ELF-1 (cell line): ENCODE measurements around the gene ONECUT1.

Experiments used
- DNase-seq: peaks from one replicate; pipeline ENCODE4 v3.0.0-alpha.2; 2016; ENCODE audit warnings: low read depth, low spot score

The ONECUT1 gene

GRCh38 chr15:52733696-52734255 is 56.4 kb downstream of the ONECUT1 start:
- no peak for DNase-seq

- no peak for DNase-seq
These were observed 57.0 kb downstream of the ONECUT1 start for GRCh38 chr15:52733088-52733487.

- DNase-seq, result no peak
These were observed 57.6 kb downstream of the ONECUT1 start for GRCh38 chr15:52732551-52732950.

GRCh38 chr15:52731732-52732470 is 58.2 kb downstream of the ONECUT1 start:
- DNase-seq, result no peak

GRCh38 chr15:52731004-52731403 is 59.1 kb downstream of the ONECUT1 start:
- no peak for DNase-seq

- no peak for DNase-seq
These were observed 59.5 kb downstream of the ONECUT1 start for GRCh38 chr15:52730594-52730993.

- no peak for DNase-seq
These were observed 60.0 kb downstream of the ONECUT1 start for GRCh38 chr15:52730173-52730572.

- DNase-seq, result no peak
These were observed 61.2 kb downstream of the ONECUT1 start for GRCh38 chr15:52728899-52729298.

- no peak for DNase-seq
These were observed 62.3 kb downstream of the ONECUT1 start for GRCh38 chr15:52727815-52728214.

GRCh38 chr15:52726195-52726594 is 63.9 kb downstream of the ONECUT1 start:
- DNase-seq, result no peak

GRCh38 chr15:52718551-52718950 is 71.6 kb downstream of the ONECUT1 start:
- no peak for DNase-seq

GRCh38 chr15:52717924-52718323 is 72.2 kb downstream of the ONECUT1 start:
- DNase-seq, result no peak

GRCh38 chr15:52717481-52717880 is 72.7 kb downstream of the ONECUT1 start:
- no peak for DNase-seq

GRCh38 chr15:52716536-52716935 is 73.6 kb downstream of the ONECUT1 start:
- no peak for DNase-seq

- no peak for DNase-seq
These were observed 74.7 kb downstream of the ONECUT1 start for GRCh38 chr15:52715411-52715810.

GRCh38 chr15:52714968-52715367 is 75.2 kb downstream of the ONECUT1 start:
- no peak for DNase-seq

- no peak for DNase-seq
These were observed 79.3 kb downstream of the ONECUT1 start for GRCh38 chr15:52710708-52711389.

- DNase-seq, result no peak
These were observed 80.0 kb downstream of the ONECUT1 start for GRCh38 chr15:52710050-52710707.

- peak; percentile 93 for DNase-seq
These were observed 80.8 kb downstream of the ONECUT1 start for GRCh38 chr15:52709187-52709981.
